ENCODE data around the gene GEMIN7. TPM values are rescaled to one million over a fixed set of nuclear protein-coding genes. Genes with fewer than 3 reads are reported as not detected.

Gene GEMIN7
- 10 to 100 TPM; 55.4 to 55.6 TPM for total RNA-seq

- ChIA-PET POLR2A (interaction anchor here (0.6 to 1.6 kb wide), 7 partner anchors 8 to 99 kb away, joined by 3 to 6 read pairs (median 4); partner anchors contain the start of genes BLOC1S3, CLASRP and TRAPPC6A), CTCF (interaction anchor here (0.5 to 2.4 kb wide), 8 partner anchors 8 to 128 kb away, joined by 3 to 11 read pairs (median 4); partner anchors contain the start of gene PPP1R37)
Observed at GRCh38 chr19:45079063-45079910, at the start of gene GEMIN7. TSS of gene GEMIN7 (plus strand) at chr19:45079260. CDS start at chr19:45090115, 10,855 bp downstream.

GRCh38 chr19:45030825-45031224 lies 48.2 kb upstream of the GEMIN7 start:
- ChIA-PET CTCF (interaction anchor here (1.3 kb wide), 1 partner anchor 29 kb away, joined by 6 read pairs; no protein-coding TSS in a partner anchor), POLR2A (no interaction called here)

GRCh38 chr19:45032421-45032820 lies 46.6 kb upstream of the GEMIN7 start:
- CTCF ChIA-PET, result no interaction called here
- POLR2A ChIA-PET, result interaction anchor here (0.7 kb wide), 1 partner anchor 296 kb away, joined by 3 read pairs; no protein-coding TSS in a partner anchor

- ChIA-PET POLR2A (interaction anchor here (0.6 kb wide), 1 partner anchor 129 kb away, joined by 3 read pairs; no protein-coding TSS in a partner anchor), CTCF (no interaction called here)
Observed at GRCh38 chr19:45035755-45036154, 43.3 kb upstream of the GEMIN7 start.

- POLR2A ChIA-PET, result no interaction called here
- CTCF ChIA-PET, result interaction anchor here (0.7 kb wide), 1 partner anchor 38 kb away, joined by 3 read pairs; no protein-coding TSS in a partner anchor
Observed at GRCh38 chr19:45037393-45038169, 41.5 kb upstream of the GEMIN7 start.

GRCh38 chr19:45038931-45039893 lies 39.8 kb upstream of the GEMIN7 start, which contains the start of gene CLASRP:
TSS of gene CLASRP (plus strand) at chr19:45039045. CDS start at chr19:45040213, 1,168 bp downstream.
- POLR2A ChIA-PET, result interaction anchor here (0.5 to 1.6 kb wide), 15 partner anchors 8 to 728 kb away, joined by 3 to 13 read pairs (median 4); partner anchors contain the start of genes RELB and TRAPPC6A
- CTCF ChIA-PET, result interaction anchor here (0.6 to 1.9 kb wide), 11 partner anchors 10 to 400 kb away, joined by 3 to 10 read pairs (median 3); partner anchors contain the start of genes GEMIN7 and RELB

GRCh38 chr19:45040059-45040771 lies 38.8 kb upstream of the GEMIN7 start:
- ChIA-PET POLR2A (interaction anchor here (0.7 to 1.0 kb wide), 3 partner anchors 11 to 138 kb away, joined by 3 to 4 read pairs (median 4); partner anchors contain the start of gene TRAPPC6A), CTCF (interaction anchor here (0.6 to 1.9 kb wide), 6 partner anchors 11 to 298 kb away, joined by 3 to 10 read pairs (median 4); partner anchors contain the start of gene GEMIN7)

GRCh38 chr19:45041125-45041524 lies 37.9 kb upstream of the GEMIN7 start:
- CTCF ChIA-PET, result interaction anchor here (0.9 to 1.9 kb wide), 3 partner anchors 18 to 78 kb away, joined by 3 to 10 read pairs (median 4); no protein-coding TSS in a partner anchor
- POLR2A ChIA-PET, result no interaction called here

- ChIA-PET POLR2A (no interaction called here), CTCF (interaction anchor here (0.6 to 1.1 kb wide), 3 partner anchors 11 to 93 kb away, joined by 3 to 4 read pairs (median 3); no protein-coding TSS in a partner anchor)
Observed at GRCh38 chr19:45045671-45046353, 33.2 kb upstream of the GEMIN7 start.

GRCh38 chr19:45046355-45046754 lies 32.7 kb upstream of the GEMIN7 start:
- ChIA-PET CTCF (interaction anchor here (0.6 to 1.1 kb wide), 2 partner anchors 11 to 93 kb away, joined by 3 read pairs; no protein-coding TSS in a partner anchor), POLR2A (interaction anchor here (0.5 kb wide), 1 partner anchor 29 kb away, joined by 3 read pairs; no protein-coding TSS in a partner anchor)

- POLR2A ChIA-PET, result interaction anchor here (0.5 kb wide), 1 partner anchor 8 kb away, joined by 3 read pairs; the partner anchor contains the start of gene CLASRP
- CTCF ChIA-PET, result interaction anchor here (0.6 kb wide), 1 partner anchor 207 kb away, joined by 4 read pairs; no protein-coding TSS in a partner anchor
Observed at GRCh38 chr19:45047188-45047797, 31.8 kb upstream of the GEMIN7 start.

GRCh38 chr19:45049073-45049736 lies 29.9 kb upstream of the GEMIN7 start:
- POLR2A ChIA-PET, result interaction anchor here (0.6 kb wide), 1 partner anchor 530 kb away, joined by 3 read pairs; no protein-coding TSS in a partner anchor

GRCh38 chr19:45050036-45050435 lies 29.0 kb upstream of the GEMIN7 start:
- POLR2A ChIA-PET, result no interaction called here

More at GRCh38 chr19:45049073-45049736, 29.9 kb upstream of the GEMIN7 start:
- CTCF ChIA-PET, result interaction anchor here (0.7 to 1.2 kb wide), 2 partner anchors 11 to 44 kb away, joined by 3 read pairs; no protein-coding TSS in a partner anchor

GRCh38 chr19:45051929-45052579 lies 27.0 kb upstream of the GEMIN7 start:
- CTCF ChIA-PET, result interaction anchor here (1.1 kb wide), 1 partner anchor 13 kb away, joined by 4 read pairs; no protein-coding TSS in a partner anchor
- POLR2A ChIA-PET, result no interaction called here

More at GRCh38 chr19:45050036-45050435, 29.0 kb upstream of the GEMIN7 start:
- CTCF ChIA-PET, result interaction anchor here (0.7 to 1.2 kb wide), 2 partner anchors 10 to 45 kb away, joined by 3 read pairs; no protein-coding TSS in a partner anchor

GRCh38 chr19:45056831-45057230 lies 22.2 kb upstream of the GEMIN7 start:
- CTCF ChIA-PET, result interaction anchor here (1.0 to 1.1 kb wide), 2 partner anchors 11 to 99 kb away, joined by 3 read pairs; no protein-coding TSS in a partner anchor

More at GRCh38 chr19:45056831-45057230, 22.2 kb upstream of the GEMIN7 start:
- POLR2A ChIA-PET, result no interaction called here
